Smooth muscle cell (in vitro differentiated cells): ENCODE data around the gene XCL2. TPM values are rescaled to one million over a fixed set of nuclear protein-coding genes. Genes with fewer than 3 reads are reported as not detected.

Source experiments
- DNase-seq: peaks from one replicate; lab custom pipeline; 2025; ENCODE audit not compliant: unreplicated experiment; lab: John Stamatoyannopoulos, UW
- H2AFZ ChIP-seq: fragments of 200-600 bp; sonication (generic); 2 replicates; pipeline ENCODE4 v1.6.0; 2016; ENCODE audit warnings: antibody characterized with exemption, low read depth, mild to moderate bottlenecking
- H3F3A ChIP-seq: fragments of 200-600 bp; sonication (generic); 2 replicates; pipeline ENCODE4 v1.6.0; 2017; ENCODE audit warnings: antibody characterized with exemption, low read depth
- H3K27ac ChIP-seq: fragments of 200-600 bp; sonication (generic); 2 replicates; pipeline ENCODE4 v1.5.1; 2016; ENCODE audit warnings: low read depth, mild to moderate bottlenecking
- H3K27me3 ChIP-seq: fragments of 200-600 bp; sonication (generic); 2 replicates; pipeline ENCODE4 v1.6.1; 2016; ENCODE audit warnings: low read depth, mild to moderate bottlenecking
- H3K36me3 ChIP-seq: fragments of 200-600 bp; sonication (generic); 2 replicates; pipeline ENCODE4 v1.5.1; 2016; ENCODE audit warnings: low read depth
- H3K4me1 ChIP-seq: fragments of 200-600 bp; sonication (generic); 2 replicates; pipeline ENCODE4 v1.5.1; 2016; ENCODE audit warnings: low read depth
- H3K4me2 ChIP-seq: fragments of 200-600 bp; sonication (generic); 2 replicates; pipeline ENCODE4 v1.6.0; 2016; ENCODE audit warnings: mild to moderate bottlenecking
- H3K4me3 ChIP-seq: fragments of 200-600 bp; sonication (generic); 2 replicates; pipeline ENCODE4 v1.5.1; 2016; ENCODE audit warnings: mild to moderate bottlenecking
- H3K79me2 ChIP-seq: fragments of 200-600 bp; sonication (generic); 2 replicates; pipeline ENCODE4 v1.6.0; 2016; ENCODE audit warnings: low read depth, mild to moderate bottlenecking
- H3K9ac ChIP-seq: fragments of 200-600 bp; sonication (generic); 2 replicates; pipeline ENCODE4 v1.6.0; 2016; ENCODE audit warnings: low read depth
- H3K9me3 ChIP-seq: fragments of 200-600 bp; sonication (generic); replicated peaks from 2 replicates; pipeline ENCODE4 v1.5.1; 2016; ENCODE audit warnings: low read depth
- H4K20me1 ChIP-seq: fragments of 200-600 bp; sonication (generic); 2 replicates; pipeline ENCODE4 v1.6.0; 2016; ENCODE audit warnings: low read depth
- CTCF ChIP-seq: fragments of 200-600 bp; sonication (generic); IDR thresholded peaks from 2 replicates; pipeline ENCODE4 v1.5.1; 2017; ENCODE audit warnings: borderline replicate concordance, mild to moderate bottlenecking, antibody characterized with exemption; ENCODE audit not compliant: insufficient read depth, poor library complexity, severe bottlenecking
- WGBS: methylation state at CpG from one replicate; pipeline ENCODE4 v1.1.7; 2016; ENCODE audit warnings: low lambda C conversion rate; 5-methylcytosine and 5-hydroxymethylcytosine counted together
- polyA plus RNA-seq: library from polyadenylated mRNA; unstranded; fragments of >200 nt; fragmentation: Nextera tagmentation; extraction: Ambion mirVana; gene quantifications from 2 replicates; pipeline ENCODE4 v1.2.1, GENCODE V29; 2016
- total RNA-seq: library from RNA; depleted of rRNA; stranded (reverse); fragments of >200 nt; gene quantifications from 2 replicates; pipeline ENCODE4 v1.2.3, GENCODE V29; 2014

Gene XCL2
- total and polyA plus RNA-seq, 2 experiments from 2014 or later, result not detected

- TF ChIP-seq CTCF, result no peak
- Histone ChIP-seq H4K20me1 (no peaks in the 10 kb centered on the region), H2AFZ (no peak overlapping the region), H3K4me1 (no peaks in the 10 kb centered on the region), H3F3A (peaks cover 12% of the 10 kb centered on the region), H3K79me2 (no peaks in the 10 kb centered on the region), H3K9me3 (no peaks in the 10 kb centered on the region), H3K36me3 (no peaks in the 10 kb centered on the region), H3K9ac (no peak overlapping the region), H3K4me3 (no peak overlapping the region), H3K4me2 (no peak overlapping the region), H3K27me3 (no peaks in the 10 kb centered on the region), H3K27ac (no peak overlapping the region)
- 98% methylated on average over 2 of the region's 2 CpGs for WGBS
- no peak for DNase-seq
Observed at GRCh38 chr1:168514455-168514854, 29.3 kb downstream of the XCL2 start.

GRCh38 chr1:168513656-168514404 lies 30.0 kb downstream of the XCL2 start:
- no peak for TF ChIP-seq CTCF
- WGBS, result 81% methylated on average over 9 of the region's 9 CpGs

GRCh38 chr1:168512864-168513595 lies 30.8 kb downstream of the XCL2 start:
- no peak overlapping the region for H3K9ac ChIP-seq
- no peaks in the 10 kb centered on the region for H3K27me3 ChIP-seq
- H2AFZ ChIP-seq, result no peak overlapping the region
- TF ChIP-seq CTCF, result no peak
- H3K9me3 ChIP-seq, result no peaks in the 10 kb centered on the region
- no peaks in the 10 kb centered on the region for H4K20me1 ChIP-seq
- no peak overlapping the region for H3K4me3 ChIP-seq
- DNase-seq, result no peak
- no peaks in the 10 kb centered on the region for H3K4me1 ChIP-seq
- no peak overlapping the region for H3K27ac ChIP-seq
- peaks cover 12% of the 10 kb centered on the region for H3F3A ChIP-seq
- H3K4me2 ChIP-seq, result no peak overlapping the region
- no peaks in the 10 kb centered on the region for H3K36me3 ChIP-seq
- WGBS, result 57% methylated on average over 13 of the region's 13 CpGs
- no peaks in the 10 kb centered on the region for H3K79me2 ChIP-seq

More at GRCh38 chr1:168513656-168514404, 30.0 kb downstream of the XCL2 start:
- Histone ChIP-seq H3F3A (peaks cover 12% of the 10 kb centered on the region), H3K4me1 (no peaks in the 10 kb centered on the region), H3K4me3 (no peak overlapping the region), H3K79me2 (no peaks in the 10 kb centered on the region), H2AFZ (no peak overlapping the region), H4K20me1 (no peaks in the 10 kb centered on the region), H3K9me3 (no peaks in the 10 kb centered on the region), H3K4me2 (no peak overlapping the region), H3K27ac (no peak overlapping the region), H3K36me3 (no peaks in the 10 kb centered on the region), H3K9ac (no peak overlapping the region), H3K27me3 (no peaks in the 10 kb centered on the region)
- no peak for DNase-seq
